HL-60/S4 treated with phorbol 12-myristate 13-acetate at 8.2 ng/mL for 4 days and 3 days (cell line): ENCODE results near the gene RAMP3.

Source experiments
- in situ Hi-C: fragments of 300-500 bp; cut with MboI; formaldehyde crosslinking; loops from 2 replicates; pipeline ENCODE4 v1.15.0; 2022; ENCODE audit warnings: low sequenced_read_pairs

The RAMP3 gene

DNA sequence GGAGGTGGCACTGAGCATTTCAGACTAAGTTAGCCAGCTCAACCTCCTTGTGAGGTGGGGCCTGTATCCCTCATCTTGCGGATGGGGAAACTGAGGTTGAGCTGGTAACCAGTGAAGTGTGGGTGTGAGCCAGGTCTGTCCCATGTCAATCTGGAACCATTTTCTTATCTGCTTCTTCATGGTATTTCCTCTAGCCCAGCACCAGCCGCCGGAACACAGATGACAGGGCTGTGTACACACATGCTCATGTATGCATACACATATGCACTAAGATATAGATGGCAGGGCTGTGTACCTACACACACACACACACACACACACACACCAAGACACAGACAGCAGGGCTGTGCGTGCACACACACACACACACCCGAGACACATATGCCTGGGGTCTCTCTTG is 18.5 kb downstream of the RAMP3 start:
- in situ Hi-C loops = no loop called here

DNA sequence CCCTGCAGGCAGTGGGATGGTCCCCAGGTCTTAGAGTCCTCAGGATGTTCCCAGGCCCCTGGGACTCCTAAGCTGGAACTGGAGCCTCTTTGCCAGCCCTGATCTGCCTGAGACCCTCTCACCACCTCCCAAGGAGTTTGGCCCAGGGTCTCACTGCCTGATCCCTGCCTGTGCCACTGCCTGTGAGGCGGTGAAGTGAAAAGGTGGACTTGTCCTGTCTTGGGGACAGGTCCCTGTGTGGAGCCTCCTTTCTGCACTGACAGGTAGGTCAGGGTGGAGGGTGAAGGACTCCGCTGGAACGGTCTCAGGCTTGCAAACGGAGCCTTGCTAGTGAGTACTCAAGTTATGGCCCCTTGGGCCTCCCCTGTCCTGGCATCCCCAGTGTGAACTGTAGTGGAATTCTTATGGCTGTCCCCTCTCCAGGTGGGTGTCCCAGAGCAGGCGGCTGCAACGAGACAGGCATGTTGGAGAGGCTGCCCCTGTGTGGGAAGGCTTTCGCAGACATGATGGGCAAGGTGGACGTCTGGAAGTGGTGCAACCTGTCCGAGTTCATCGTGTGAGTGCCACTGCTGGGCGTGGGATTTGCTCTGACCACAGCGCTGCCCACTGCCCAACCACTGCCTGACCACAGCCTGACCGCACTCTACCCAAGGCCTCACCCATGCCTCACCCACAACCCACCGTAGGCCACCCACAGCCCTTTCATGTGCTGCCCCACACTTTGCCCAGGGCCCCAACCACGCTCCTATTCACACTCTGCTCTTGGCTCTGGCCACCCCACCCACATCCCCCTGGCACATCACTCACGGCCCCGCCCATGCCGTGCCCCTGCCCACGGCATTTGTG is 19.5 kb downstream of the RAMP3 start:
- in situ Hi-C loops = no loop called here

GRCh38 chr7:45177801-45178200 is 20.2 kb downstream of the RAMP3 start:
- in situ Hi-C loops = no loop called here

DNA sequence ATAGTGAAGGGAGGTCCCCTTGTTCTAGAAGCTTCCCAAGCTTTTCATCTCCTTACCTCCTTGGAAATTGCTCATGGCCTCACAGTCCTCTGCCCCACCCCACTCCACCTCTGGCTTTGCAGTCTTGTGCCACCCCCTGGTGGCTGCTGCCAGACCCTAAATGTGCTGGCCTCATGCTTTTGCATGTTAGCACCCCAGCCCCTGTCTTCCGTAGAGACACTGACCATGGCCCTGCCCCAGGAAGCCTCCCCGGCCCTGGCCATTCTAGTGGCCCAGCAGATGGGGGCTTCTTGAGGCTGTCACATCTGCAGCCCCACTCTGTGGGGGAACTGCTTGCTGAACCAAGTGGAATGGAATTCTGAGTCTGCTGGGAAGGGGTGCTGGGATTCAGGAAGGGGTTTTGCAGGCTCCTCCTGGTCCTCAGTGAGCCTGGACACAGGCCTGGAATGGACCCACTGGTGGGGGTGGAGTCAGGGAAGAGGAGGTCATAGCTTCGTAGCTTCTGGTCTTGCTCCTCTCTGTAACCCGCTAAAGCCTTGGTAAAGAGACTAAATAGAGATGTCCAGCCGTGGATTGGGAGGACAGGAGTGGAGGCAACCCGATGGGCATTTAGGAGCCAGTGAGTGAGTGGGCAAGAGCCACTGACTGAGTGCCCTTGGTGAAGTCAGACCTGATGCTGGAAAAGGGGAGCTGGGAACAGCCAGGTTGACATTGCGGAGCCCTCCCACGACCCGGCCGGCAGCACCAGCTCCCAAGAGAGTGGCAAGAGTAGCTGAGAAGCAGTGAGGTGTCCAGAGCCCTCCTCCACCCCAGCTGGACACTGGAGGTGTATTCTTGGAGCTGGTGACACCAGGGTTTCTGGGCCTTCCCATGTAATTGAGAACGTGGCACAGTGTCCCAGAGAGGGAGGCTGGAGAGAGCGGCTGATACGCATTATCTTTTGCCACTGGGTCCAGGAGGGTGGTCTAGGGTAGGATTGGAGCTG is 20.9 kb downstream of the RAMP3 start:
- in situ Hi-C loops = no loop called here

DNA sequence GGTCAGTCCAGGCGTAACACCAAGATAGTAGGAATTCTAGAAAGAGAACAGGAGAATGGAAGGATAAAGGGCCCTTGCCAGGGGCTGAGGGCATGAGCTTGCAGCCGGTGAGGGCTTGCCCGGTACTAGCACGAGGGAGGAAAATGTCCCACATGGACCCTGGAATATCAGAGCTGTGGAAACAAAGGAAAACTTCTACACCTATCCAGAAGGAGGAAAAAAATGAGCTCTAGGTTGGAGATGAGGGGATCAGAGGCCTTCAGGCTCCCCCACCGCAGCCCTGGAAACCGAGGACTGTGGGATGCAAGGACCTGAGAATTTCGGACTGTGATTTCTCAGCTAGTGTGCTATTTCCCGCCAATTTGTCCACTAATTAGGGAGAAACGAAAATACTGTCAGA is 22.1 kb downstream of the RAMP3 start:
- in situ Hi-C loops = no loop called here

DNA sequence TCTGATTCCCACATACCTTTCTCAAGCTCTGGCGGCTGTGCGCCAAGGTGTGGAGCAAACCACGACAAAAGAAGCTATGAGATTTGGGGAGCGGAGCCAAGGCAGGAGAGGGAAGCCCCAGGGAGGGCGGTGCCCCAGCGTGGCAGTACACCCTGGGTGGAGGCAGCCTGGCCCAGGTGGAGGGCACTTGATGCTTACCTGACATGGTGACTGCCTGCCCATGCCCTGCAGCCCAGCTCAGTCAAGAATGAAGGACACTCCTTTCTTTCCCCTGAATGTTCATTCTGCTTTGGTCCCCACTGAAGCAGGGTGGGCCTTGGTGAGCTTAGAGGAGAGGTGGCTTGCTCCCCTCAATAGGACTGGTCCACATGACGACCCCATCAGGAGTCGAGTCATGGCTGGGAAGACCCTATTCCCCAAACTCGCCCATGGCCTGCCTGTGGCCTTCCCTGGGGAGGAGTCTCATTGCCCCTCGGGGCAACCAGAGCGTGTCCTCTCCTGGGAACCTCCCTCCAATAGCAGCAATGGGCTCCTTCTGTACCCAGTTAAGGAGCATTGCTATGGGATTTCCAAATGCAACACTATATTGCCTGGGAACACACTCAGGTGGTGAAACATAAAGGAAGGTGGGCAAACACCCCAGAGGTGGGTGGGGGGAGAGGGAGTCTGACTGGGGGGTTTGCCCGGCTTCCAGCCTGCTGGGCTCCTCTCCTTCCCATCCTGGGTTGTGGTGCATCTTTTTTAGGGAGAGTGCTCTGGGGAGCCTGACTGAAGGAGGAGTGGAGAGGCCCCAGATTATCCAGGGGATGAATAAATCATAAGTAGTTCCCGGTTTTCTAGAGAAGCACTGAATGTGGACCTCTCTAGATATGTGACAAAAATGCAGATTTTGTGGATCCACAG is 22.7 kb downstream of the RAMP3 start:
- in situ Hi-C loops = no loop called here

DNA sequence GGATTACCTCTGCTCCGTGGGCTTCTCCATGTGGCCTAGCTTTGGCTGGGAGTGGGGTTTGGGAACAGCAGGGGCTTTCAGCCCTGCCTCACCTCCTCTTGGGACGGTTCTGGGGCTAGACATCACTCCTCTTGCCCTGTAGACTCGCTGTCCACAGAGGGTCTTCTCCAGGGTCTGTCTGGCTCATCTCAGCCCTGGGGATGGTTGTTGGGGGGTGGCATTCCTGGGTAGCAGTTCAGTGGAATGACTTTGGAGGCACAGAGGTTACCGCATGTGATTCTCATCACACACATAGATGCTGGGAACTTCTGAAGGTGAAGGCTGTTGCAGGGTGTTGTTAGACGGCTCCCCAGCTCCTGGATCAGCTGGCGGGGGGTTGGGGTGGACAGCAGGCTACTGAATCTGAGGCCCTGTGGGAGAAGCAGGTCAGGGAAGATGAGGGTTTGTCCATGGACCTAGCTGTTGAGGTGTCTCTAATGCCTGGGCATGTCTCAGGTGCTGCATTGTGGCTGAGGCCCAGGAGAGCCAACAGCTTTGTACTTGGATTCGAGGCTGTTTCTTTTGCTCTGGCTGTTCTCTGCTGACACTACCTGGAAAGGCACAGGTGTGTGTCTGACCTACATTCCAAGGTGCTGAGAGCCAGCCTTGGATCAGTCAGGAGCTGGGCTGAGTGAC is 23.8 kb downstream of the RAMP3 start:
- in situ Hi-C loops = no loop called here

DNA sequence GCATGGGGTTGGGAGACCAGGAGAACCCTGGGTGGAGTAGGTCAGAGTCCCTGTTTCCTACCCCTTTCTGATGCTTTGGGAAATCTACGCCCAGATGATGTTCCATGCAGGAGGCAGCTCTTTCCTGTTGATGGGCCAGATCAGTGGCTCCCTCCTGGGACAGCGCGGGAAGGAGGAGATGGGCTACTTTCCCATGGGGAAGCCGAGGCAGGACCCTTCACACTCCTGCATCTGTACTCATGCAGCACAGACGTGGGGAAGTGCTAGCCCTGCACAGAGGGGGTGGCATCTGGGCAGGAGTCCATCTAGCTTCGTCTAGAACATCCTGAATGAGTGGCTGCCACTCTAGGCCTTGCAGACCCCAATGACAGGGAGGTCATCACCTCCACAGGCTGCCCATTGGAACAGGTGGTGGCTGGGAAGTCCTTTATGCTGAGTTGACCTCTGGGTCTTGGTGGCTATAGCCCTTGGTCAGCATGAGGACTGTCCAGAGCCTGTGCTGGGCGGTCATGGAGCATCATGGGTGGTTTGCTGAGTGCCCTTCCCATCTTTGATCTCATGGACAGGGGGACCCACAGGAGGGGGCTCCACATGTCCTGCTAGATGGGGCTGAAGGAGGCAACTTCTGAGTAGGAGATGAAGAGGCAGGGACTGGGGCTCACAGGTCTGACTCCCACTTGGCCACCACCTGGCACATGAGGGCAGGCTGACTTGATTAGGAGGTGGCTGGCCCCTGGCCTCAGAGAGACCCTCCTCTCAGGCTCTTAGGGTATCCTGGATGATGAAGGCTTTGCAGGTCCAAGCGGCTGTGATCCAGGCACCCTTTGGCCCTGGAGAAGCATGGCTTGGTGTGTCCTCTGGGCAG is 24.6 kb downstream of the RAMP3 start:
- in situ Hi-C loops = no loop called here

DNA sequence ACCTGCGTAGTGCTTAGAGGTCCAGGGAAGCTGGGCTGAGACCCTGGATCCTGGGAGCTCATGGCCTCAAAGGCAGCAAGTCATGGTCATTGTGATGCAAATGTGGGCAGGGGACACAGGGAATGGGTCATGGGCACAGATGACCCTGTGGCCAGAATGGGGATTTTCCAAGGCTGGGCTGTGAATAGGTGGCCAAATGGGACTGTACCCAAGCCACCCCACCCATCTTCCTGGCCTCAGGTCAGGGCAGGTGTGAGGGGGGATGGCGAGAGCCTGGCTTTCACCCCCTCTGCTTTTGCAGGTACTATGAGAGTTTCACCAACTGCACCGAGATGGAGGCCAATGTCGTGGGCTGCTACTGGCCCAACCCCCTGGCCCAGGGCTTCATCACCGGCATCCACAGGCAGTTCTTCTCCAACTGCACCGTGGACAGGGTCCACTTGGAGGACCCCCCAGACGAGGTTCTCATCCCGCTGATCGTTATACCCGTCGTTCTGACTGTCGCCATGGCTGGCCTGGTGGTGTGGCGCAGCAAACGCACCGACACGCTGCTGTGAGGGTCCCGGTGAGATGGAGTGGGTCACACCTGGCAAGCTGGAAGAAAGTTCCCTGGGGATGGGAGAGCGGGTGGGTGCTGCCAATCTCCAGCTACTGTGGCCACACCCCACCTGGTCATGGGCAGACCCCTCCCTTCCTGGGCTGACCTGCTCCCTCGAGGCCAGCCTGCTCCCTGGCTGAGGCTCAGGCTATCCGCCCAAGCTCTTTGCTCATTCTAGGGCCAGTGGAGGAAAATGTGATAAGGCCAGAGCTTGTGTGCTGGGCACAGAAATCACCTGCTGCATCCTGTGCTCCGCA is 25.5 kb downstream of the RAMP3 start:
- in situ Hi-C loops = no loop called here

DNA sequence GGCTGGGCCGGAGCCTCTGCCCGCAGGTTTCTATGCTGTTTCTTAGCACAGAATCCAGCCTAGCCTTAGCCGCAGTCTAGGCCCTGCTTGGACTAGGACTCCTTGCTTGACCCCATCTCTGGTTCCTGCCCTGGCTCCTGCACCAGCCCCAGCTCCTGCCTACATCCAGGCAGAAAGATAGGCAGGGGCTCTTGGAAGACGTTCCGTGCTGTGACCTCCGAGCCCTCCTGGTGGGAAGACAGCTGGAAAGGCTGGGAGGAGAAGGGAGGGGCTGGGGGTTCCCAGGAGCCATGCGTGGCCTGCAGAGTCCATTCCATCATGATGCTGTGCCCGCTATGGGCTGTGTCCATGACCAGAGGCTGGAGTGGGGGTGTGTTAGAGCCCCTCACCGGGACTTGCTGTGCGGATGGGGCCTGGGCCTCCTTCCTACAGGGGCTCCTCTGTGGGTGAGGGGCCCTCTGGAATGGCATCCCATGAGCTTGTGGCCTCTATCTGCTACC is 26.2 kb downstream of the RAMP3 start:
- in situ Hi-C loops = no loop called here

- in situ Hi-C loops = no loop called here
Observed at GRCh38 chr7:45184326-45185027, 26.9 kb downstream of the RAMP3 start.

- in situ Hi-C loops = no loop called here
Observed at GRCh38 chr7:45185028-45185863, 27.7 kb downstream of the RAMP3 start.

GRCh38 chr7:45185864-45186250 is 28.3 kb downstream of the RAMP3 start:
- in situ Hi-C loops = no loop called here

- in situ Hi-C loops = no loop called here
Observed at GRCh38 chr7:45186261-45186813, 28.7 kb downstream of the RAMP3 start.

DNA sequence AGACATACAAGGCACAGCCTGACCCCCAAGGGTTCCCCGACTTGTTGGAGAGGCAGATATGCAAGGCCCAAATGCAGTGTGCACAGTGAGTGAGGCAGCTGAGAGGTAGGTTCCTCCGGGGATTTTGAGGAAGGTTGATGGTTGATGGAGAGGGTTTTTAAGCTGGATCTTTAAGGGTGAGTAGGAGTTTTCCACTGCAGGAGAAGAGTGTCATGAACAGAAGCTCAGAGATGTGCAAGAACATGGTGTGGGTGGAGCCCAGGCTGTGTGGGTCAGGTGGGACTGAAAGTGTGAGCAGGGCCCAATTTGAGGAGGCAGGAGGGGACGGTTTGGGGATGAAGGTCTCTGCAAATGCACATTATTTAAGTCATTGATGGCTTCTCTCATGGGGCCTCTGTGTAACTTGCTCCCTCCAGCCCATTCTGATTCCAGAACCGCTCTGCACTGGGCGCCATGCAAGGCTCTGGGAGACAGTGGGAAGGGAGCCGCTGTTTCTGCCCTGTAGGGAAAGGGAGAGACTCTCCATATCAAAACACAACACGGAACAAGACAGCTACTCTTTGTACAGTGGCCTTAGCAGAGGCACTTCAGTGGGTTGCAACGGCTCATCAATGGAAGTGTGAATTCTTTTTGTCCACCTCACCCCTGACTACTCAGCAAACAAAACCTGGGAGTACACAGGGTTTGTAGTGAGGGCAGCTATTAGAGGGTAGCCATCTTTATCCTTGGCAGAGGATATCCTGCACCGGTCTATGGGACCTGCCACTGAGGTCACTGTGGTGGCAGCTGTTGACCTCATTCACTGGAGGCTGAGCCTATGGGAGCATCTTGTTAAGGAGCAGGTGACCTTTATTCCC is 29.7 kb downstream of the RAMP3 start:
- in situ Hi-C loops = no loop called here
